Neural progenitor cell (in vitro differentiated cells): ENCODE measurements around the gene LAMC1. TPM values are rescaled to one million over a fixed set of nuclear protein-coding genes. Genes with fewer than 3 reads are reported as not detected.

ENCODE experiments used
- DNase-seq: peaks from one replicate; pipeline ENCODE4 v3.0.0-alpha.2; 2016; ENCODE audit warnings: low spot score
- H2AFZ ChIP-seq: fragments of 200-600 bp; sonication (generic); replicated peaks from 2 replicates; pipeline ENCODE4 v1.6.1; 2016; ENCODE audit warnings: antibody characterized with exemption
- H3F3A ChIP-seq: fragments of 200-600 bp; sonication (generic); 2 replicates; pipeline ENCODE4 v1.6.1; 2016; ENCODE audit warnings: antibody characterized with exemption, low read depth
- H3K27ac ChIP-seq: fragments of 200-600 bp; sonication (generic); 2 replicates; pipeline ENCODE4 v1.5.1; 2016; ENCODE audit warnings: mild to moderate bottlenecking
- H3K27me3 ChIP-seq: fragments of 200-600 bp; sonication (generic); 2 replicates; pipeline ENCODE4 v1.6.1; 2016; ENCODE audit warnings: mild to moderate bottlenecking, moderate library complexity
- H3K36me3 ChIP-seq: fragments of 200-600 bp; sonication (generic); 2 replicates; pipeline ENCODE4 v1.5.1; 2016
- H3K4me1 ChIP-seq: fragments of 200-600 bp; sonication (generic); 2 replicates; pipeline ENCODE4 v1.6.1; 2016; ENCODE audit warnings: mixed run types
- H3K4me2 ChIP-seq: fragments of 200-600 bp; sonication (generic); 2 replicates; pipeline ENCODE4 v1.6.1; 2016
- H3K4me3 ChIP-seq: fragments of 200-600 bp; sonication (generic); 2 replicates; pipeline ENCODE4 v1.5.1; 2016
- H3K79me2 ChIP-seq: fragments of 200-600 bp; sonication (generic); 2 replicates; pipeline ENCODE4 v1.6.1; 2016; ENCODE audit warnings: low read depth
- H3K9ac ChIP-seq: fragments of 200-600 bp; sonication (generic); 2 replicates; pipeline ENCODE4 v1.6.1; 2016
- H3K9me3 ChIP-seq: fragments of 200-600 bp; sonication (generic); 2 replicates; pipeline ENCODE4 v1.5.1; 2016; ENCODE audit warnings: low read depth
- H4K20me1 ChIP-seq: fragments of 200-600 bp; sonication (generic); 2 replicates; pipeline ENCODE4 v1.6.1; 2016; ENCODE audit warnings: low read depth
- H3K27ac Mint-ChIP-seq: 3 replicates; pipeline ENCODE4 v1.8.0; 2021; ENCODE audit warnings: mixed read lengths
- H3K27me3 Mint-ChIP-seq: 2 replicates; pipeline ENCODE4 v1.8.0; 2022; ENCODE audit warnings: low read depth, mild to moderate bottlenecking, inconsistent platforms, moderate library complexity, mixed read lengths; ENCODE audit not compliant: insufficient read depth
- H3K36me3 Mint-ChIP-seq: 3 replicates; pipeline ENCODE4 v1.8.0; 2021; ENCODE audit warnings: mixed read lengths
- H3K4me1 Mint-ChIP-seq: 3 replicates; pipeline ENCODE4 v1.8.0; 2021; ENCODE audit warnings: mixed read lengths
- H3K4me3 Mint-ChIP-seq: 3 replicates; pipeline ENCODE4 v1.8.0; 2021; ENCODE audit warnings: mild to moderate bottlenecking, moderate library complexity, mixed read lengths
- H3K9me3 Mint-ChIP-seq: 3 replicates; pipeline ENCODE4 v1.8.0; 2020; ENCODE audit warnings: mixed read lengths
- CTCF ChIP-seq: fragments of 200-600 bp; sonication (generic); IDR thresholded peaks from 2 replicates; pipeline ENCODE4 v1.5.1; 2017; ENCODE audit warnings: antibody characterized with exemption, mild to moderate bottlenecking
- EZH2 ChIP-seq: fragments of 200-600 bp; sonication (generic); IDR thresholded peaks from 2 replicates; pipeline ENCODE4 v1.6.1; 2017; ENCODE audit warnings: antibody characterized with exemption, mild to moderate bottlenecking, moderate library complexity
- EZH2phosphoT487 ChIP-seq: fragments of 200-600 bp; sonication (generic); IDR thresholded peaks from 2 replicates; pipeline ENCODE4 v1.6.1; 2017; ENCODE audit warnings: antibody characterized with exemption
- total RNA-seq: library from RNA; depleted of rRNA; stranded (reverse); fragments of >200 nt; gene quantifications from 2 replicates; pipeline ENCODE4 v1.2.3, GENCODE V29; 2015; ENCODE audit warnings: low replicate concordance

The LAMC1 gene
- total RNA-seq, 1 donor from 2014 or later = 90.2 TPM

GRCh38 chr1:183092350-183092749 lies 69.1 kb downstream of the LAMC1 start:
- Histone ChIP-seq H3K36me3 (no peaks in the 10 kb centered on the region), H3K27me3 (no peaks in the 10 kb centered on the region), H3K4me3 (no peak overlapping the region), H3K79me2 (no peaks in the 10 kb centered on the region), H4K20me1 (no peaks in the 10 kb centered on the region), H3K9me3 (no peaks in the 10 kb centered on the region), H3F3A (peaks cover 13% of the 10 kb centered on the region), H3K4me2 (no peak overlapping the region), H2AFZ (no peak overlapping the region), H3K4me1 (peaks cover 30% of the 10 kb centered on the region), H3K27ac (no peak overlapping the region), H3K9ac (no peak overlapping the region)
- DNase-seq = no peak
- Mint-ChIP-seq H3K9me3 (no peaks in the 10 kb centered on the region), H3K4me1 (peaks cover 32% of the 10 kb centered on the region), H3K4me3 (no peak overlapping the region), H3K36me3 (peaks cover 4% of the 10 kb centered on the region), H3K27me3 (no peaks in the 10 kb centered on the region), H3K27ac (no peak overlapping the region)
- no peak for TF ChIP-seq EZH2
- no peak for TF ChIP-seq EZH2phosphoT487
- no peak for TF ChIP-seq CTCF

GRCh38 chr1:183093066-183093668 lies 69.9 kb downstream of the LAMC1 start:
- H3K79me2 ChIP-seq = no peaks in the 10 kb centered on the region
- no peak overlapping the region for H3K27ac ChIP-seq
- no peak overlapping the region for H3K4me3 Mint-ChIP-seq
- H3K4me3 ChIP-seq = no peak overlapping the region
- peaks cover 32% of the 10 kb centered on the region for H3K4me1 Mint-ChIP-seq
- peaks cover 4% of the 10 kb centered on the region for H3K36me3 Mint-ChIP-seq
- H3K27me3 Mint-ChIP-seq = no peaks in the 10 kb centered on the region
- no peaks in the 10 kb centered on the region for H3K9me3 Mint-ChIP-seq
- H3F3A ChIP-seq = peaks cover 15% of the 10 kb centered on the region
- no peaks in the 10 kb centered on the region for H4K20me1 ChIP-seq
- no peaks in the 10 kb centered on the region for H3K9me3 ChIP-seq
- no peak overlapping the region for H3K27ac Mint-ChIP-seq
- TF ChIP-seq CTCF (no peak), EZH2phosphoT487 (no peak)
- H3K4me1 ChIP-seq = peaks cover 34% of the 10 kb centered on the region
- H3K9ac ChIP-seq = no peak overlapping the region
- H3K27me3 ChIP-seq = no peaks in the 10 kb centered on the region
- no peak overlapping the region for H3K4me2 ChIP-seq
- no peak overlapping the region for H2AFZ ChIP-seq
- no peaks in the 10 kb centered on the region for H3K36me3 ChIP-seq
- DNase-seq = no peak

- no peak overlapping the region for H3K4me2 ChIP-seq
These were observed 70.6 kb downstream of the LAMC1 start for GRCh38 chr1:183093786-183094298.

More at GRCh38 chr1:183093786-183094298, 70.6 kb downstream of the LAMC1 start:
- Histone ChIP-seq H3K4me3 (no peak overlapping the region), H3K79me2 (no peaks in the 10 kb centered on the region), H3K36me3 (no peaks in the 10 kb centered on the region), H3F3A (peaks cover 15% of the 10 kb centered on the region), H3K9ac (no peak overlapping the region), H3K9me3 (no peaks in the 10 kb centered on the region), H2AFZ (no peak overlapping the region), H3K27ac (no peak overlapping the region), H3K4me1 (peaks cover 41% of the 10 kb centered on the region), H3K27me3 (no peaks in the 10 kb centered on the region), H4K20me1 (no peaks in the 10 kb centered on the region)
- TF ChIP-seq EZH2phosphoT487 (no peak), EZH2 (no peak), CTCF (no peak)
- Mint-ChIP-seq H3K9me3 (no peaks in the 10 kb centered on the region), H3K27me3 (no peaks in the 10 kb centered on the region), H3K4me3 (no peak overlapping the region), H3K36me3 (peaks cover 4% of the 10 kb centered on the region), H3K4me1 (peaks cover 32% of the 10 kb centered on the region), H3K27ac (no peak overlapping the region)
- DNase-seq = no peak
